HG03025 (cell line): ENCODE measurements around the gene GPR180.
"Not testable (repeated sequence)": the region's sequence is repeated elsewhere in the genome, so short reads cannot be mapped to it uniquely, and the experiment has no call there.

ENCODE experiments used
- ATAC-seq: cut with Tn5 transposase; IDR thresholded peaks from one replicate; pipeline ENCODE4 v1.9.1; 2021; ENCODE audit warnings: mild to moderate bottlenecking, moderate library complexity; ENCODE audit not compliant: unreplicated experiment, low FRiP score

GPR180 gene

GRCh38 chr13:94595950-94596574 lies 5.6 kb upstream of the GPR180 start, which contains the start of gene TGDS:
Gene TGDS, minus strand, starts transcription at chr13:94596152. Its CDS starts 16 bp downstream, at chr13:94596136.
- ATAC-seq = peak; percentile 95

GRCh38 chr13:94596575-94596971 lies 5.1 kb upstream of the GPR180 start:
- ATAC-seq = no peak

- ATAC-seq = no peak
These were observed 3.4 kb upstream of the GPR180 start for GRCh38 chr13:94598281-94598680.

- no peak for ATAC-seq
These were observed 1.8 kb upstream of the GPR180 start for GRCh38 chr13:94599877-94600276.

GRCh38 chr13:94602467-94602866 lies 810 bp downstream of the GPR180 start:
- no peak for ATAC-seq

- no peak for ATAC-seq
These were observed 5.4 kb downstream of the GPR180 start for GRCh38 chr13:94607056-94607455.

GRCh38 chr13:94607939-94608338 lies 6.3 kb downstream of the GPR180 start:
- ATAC-seq = no peak

- no peak for ATAC-seq
These were observed 6.9 kb downstream of the GPR180 start for GRCh38 chr13:94608586-94608985.

GRCh38 chr13:94609196-94609595 lies 7.5 kb downstream of the GPR180 start:
- ATAC-seq = no peak

- ATAC-seq = no peak
These were observed 8.8 kb downstream of the GPR180 start for GRCh38 chr13:94610475-94610874.

- ATAC-seq = no peak
These were observed 10.4 kb downstream of the GPR180 start for GRCh38 chr13:94612050-94612449.

- no peak for ATAC-seq
These were observed 11.4 kb downstream of the GPR180 start for GRCh38 chr13:94613051-94613450.

GRCh38 chr13:94617389-94618000 lies 15.8 kb downstream of the GPR180 start:
- no peak for ATAC-seq

- no peak for ATAC-seq
These were observed 18.7 kb downstream of the GPR180 start for GRCh38 chr13:94620286-94620896.

GRCh38 chr13:94622344-94622743 lies 20.7 kb downstream of the GPR180 start:
- no peak for ATAC-seq

GRCh38 chr13:94623316-94623715 lies 21.7 kb downstream of the GPR180 start:
- no peak for ATAC-seq

- no peak for ATAC-seq
These were observed 29.2 kb downstream of the GPR180 start for GRCh38 chr13:94630858-94631257.

- ATAC-seq = no peak
These were observed 30.7 kb downstream of the GPR180 start for GRCh38 chr13:94632226-94632980.

- ATAC-seq = not testable (repeated sequence)
These were observed 34.4 kb downstream of the GPR180 start for GRCh38 chr13:94636096-94636495.

GRCh38 chr13:94636942-94637578 lies 35.4 kb downstream of the GPR180 start:
- ATAC-seq = no peak

GRCh38 chr13:94637677-94638076 lies 36.0 kb downstream of the GPR180 start:
- not testable (repeated sequence) for ATAC-seq
